Measurements from ENCODE around the gene PANX3.
"Not testable (repeated sequence)": the region's sequence is repeated elsewhere in the genome, so short reads cannot be mapped to it uniquely, and the experiment has no call there.

Gene PANX3

GRCh38 chr11:124600621-124601320 is 10.5 kb upstream of the PANX3 start:
- Mint-ChIP-seq H3K4me3 (no peak overlapping the region), H3K36me3 (no peaks in the 10 kb centered on the region), H3K27me3 (peaks cover 12% of the 10 kb centered on the region), H3K4me1 (peaks cover under 1% of the 10 kb centered on the region), H3K27ac (no peak overlapping the region), H3K9me3 (no peaks in the 10 kb centered on the region)
- no peak for DNase-seq (ENCODE audit: low spot score in 2 of 2)
- no peak for ATAC-seq (ENCODE audit: low read depth)

- no peak for DNase-seq (ENCODE audit: low spot score in 2 of 2)
- Mint-ChIP-seq H3K27ac (no peak overlapping the region), H3K9me3 (no peaks in the 10 kb centered on the region), H3K4me3 (no peak overlapping the region), H3K4me1 (peaks cover 2% of the 10 kb centered on the region), H3K36me3 (no peaks in the 10 kb centered on the region), H3K27me3 (peaks cover 12% of the 10 kb centered on the region)
- ATAC-seq (ENCODE audit: low read depth), result no peak
Measured at GRCh38 chr11:124602193-124602592, 9.0 kb upstream of the PANX3 start.

GRCh38 chr11:124602723-124603122 is 8.5 kb upstream of the PANX3 start:
- not testable (repeated sequence) for DNase-seq (ENCODE audit: low spot score in 2 of 2); H3K9me3 Mint-ChIP-seq; H3K27ac Mint-ChIP-seq; H3K36me3 Mint-ChIP-seq; H3K4me1 Mint-ChIP-seq; H3K4me3 Mint-ChIP-seq; ATAC-seq (ENCODE audit: low read depth)
- H3K27me3 Mint-ChIP-seq, result peaks cover 12% of the 10 kb centered on the region

GRCh38 chr11:124605719-124606118 is 5.5 kb upstream of the PANX3 start:
- Mint-ChIP-seq H3K27me3 (peaks cover 10% of the 10 kb centered on the region), H3K9me3 (no peaks in the 10 kb centered on the region), H3K27ac (no peak overlapping the region), H3K4me3 (no peak overlapping the region), H3K4me1 (peaks cover 2% of the 10 kb centered on the region), H3K36me3 (no peaks in the 10 kb centered on the region)
- ATAC-seq (ENCODE audit: low read depth) (no peak), DNase-seq (ENCODE audit: low spot score in 2 of 2) (no peak)

GRCh38 chr11:124608147-124608546 is 3.1 kb upstream of the PANX3 start:
- ATAC-seq (ENCODE audit: low read depth), result no peak
- Mint-ChIP-seq H3K36me3 (no peaks in the 10 kb centered on the region), H3K9me3 (no peaks in the 10 kb centered on the region), H3K27ac (no peak overlapping the region), H3K27me3 (peaks cover 2% of the 10 kb centered on the region), H3K4me1 (peaks cover 2% of the 10 kb centered on the region), H3K4me3 (no peak overlapping the region)
- no peak for DNase-seq (ENCODE audit: low spot score in 2 of 2)

- DNase-seq (ENCODE audit: low spot score in 2 of 2) (no peak), ATAC-seq (ENCODE audit: low read depth) (no peak)
- peaks cover 4% of the 10 kb centered on the region for H3K27me3 Mint-ChIP-seq
- H3K9me3 Mint-ChIP-seq, result no peaks in the 10 kb centered on the region
- peaks cover 2% of the 10 kb centered on the region for H3K4me1 Mint-ChIP-seq
- H3K36me3 Mint-ChIP-seq, result no peaks in the 10 kb centered on the region
- no peak overlapping the region for H3K4me3 Mint-ChIP-seq
- H3K27ac Mint-ChIP-seq, result no peak overlapping the region
Measured at GRCh38 chr11:124610295-124610694, 933 bp upstream of the PANX3 start.

- H3K27ac Mint-ChIP-seq, result no peak overlapping the region
Measured at GRCh38 chr11:124612045-124612444, 817 bp downstream of the PANX3 start.

GRCh38 chr11:124612567-124613246 is 1.5 kb downstream of the PANX3 start:
- Mint-ChIP-seq H3K27ac (no peak overlapping the region), H3K4me1 (no peaks in the 10 kb centered on the region), H3K36me3 (no peaks in the 10 kb centered on the region), H3K27me3 (peaks cover 7% of the 10 kb centered on the region), H3K9me3 (no peaks in the 10 kb centered on the region), H3K4me3 (no peak overlapping the region)
- DNase-seq (ENCODE audit: low spot score in 2 of 2) (no peak), ATAC-seq (ENCODE audit: low read depth) (no peak)

More at GRCh38 chr11:124612045-124612444, 817 bp downstream of the PANX3 start:
- ATAC-seq (ENCODE audit: low read depth) (no peak), DNase-seq (ENCODE audit: low spot score in 2 of 2) (no peak)
- Mint-ChIP-seq H3K27me3 (peaks cover 4% of the 10 kb centered on the region), H3K36me3 (no peaks in the 10 kb centered on the region), H3K9me3 (no peaks in the 10 kb centered on the region), H3K4me1 (no peaks in the 10 kb centered on the region), H3K4me3 (no peak overlapping the region)

GRCh38 chr11:124618863-124619262 is 7.6 kb downstream of the PANX3 start:
- Mint-ChIP-seq H3K4me3 (no peak overlapping the region), H3K36me3 (no peaks in the 10 kb centered on the region), H3K9me3 (no peaks in the 10 kb centered on the region), H3K27me3 (peaks cover 11% of the 10 kb centered on the region), H3K27ac (no peak overlapping the region), H3K4me1 (peaks cover 8% of the 10 kb centered on the region)
- ATAC-seq (ENCODE audit: low read depth), result no peak
- no peak for DNase-seq (ENCODE audit: low spot score in 2 of 2)

- Mint-ChIP-seq H3K27ac (peak within 1 kb of the TSS; percentile 89), H3K27me3 (peaks cover 7% of the 10 kb centered on the region), H3K4me3 (peak within 1 kb of the TSS; percentile 89), H3K4me1 (peaks cover 18% of the 10 kb centered on the region), H3K36me3 (peaks cover 14% of the 10 kb centered on the region), H3K9me3 (no peaks in the 10 kb centered on the region)
- peak; percentile 93 for ATAC-seq (ENCODE audit: low read depth)
- peak; percentile 53 to 56 for DNase-seq (ENCODE audit: low spot score in 2 of 2)
Measured at GRCh38 chr11:124622531-124623451, 11.6 kb downstream of the PANX3 start, which contains the start of gene TBRG1. Gene TBRG1, plus strand, starts transcription at chr11:124622864. Its CDS starts 220 bp downstream, at chr11:124623084.

- DNase-seq (ENCODE audit: low spot score in 2 of 2) (no peak), ATAC-seq (ENCODE audit: low read depth) (no peak)
- Mint-ChIP-seq H3K9me3 (no peaks in the 10 kb centered on the region), H3K36me3 (peaks cover 19% of the 10 kb centered on the region), H3K4me3 (peak overlapping the region; percentile 89), H3K27me3 (peaks cover 4% of the 10 kb centered on the region), H3K4me1 (peaks cover 18% of the 10 kb centered on the region), H3K27ac (peak overlapping the region; percentile 89)
Measured at GRCh38 chr11:124623861-124624525, 12.8 kb downstream of the PANX3 start.

- DNase-seq (ENCODE audit: low spot score in 2 of 2) (no peak), ATAC-seq (ENCODE audit: low read depth) (no peak)
- Mint-ChIP-seq H3K36me3 (peaks cover 22% of the 10 kb centered on the region), H3K27ac (peak overlapping the region; percentile 54), H3K4me3 (no peak overlapping the region), H3K4me1 (peaks cover 18% of the 10 kb centered on the region), H3K9me3 (no peaks in the 10 kb centered on the region), H3K27me3 (no peaks in the 10 kb centered on the region)
Measured at GRCh38 chr11:124625504-124626168, 14.4 kb downstream of the PANX3 start.

- H3K9me3 Mint-ChIP-seq, result no peaks in the 10 kb centered on the region
- ATAC-seq (ENCODE audit: low read depth) (no peak), DNase-seq (ENCODE audit: low spot score in 2 of 2) (no peak)
- no peak overlapping the region for H3K27ac Mint-ChIP-seq
- no peaks in the 10 kb centered on the region for H3K27me3 Mint-ChIP-seq
- H3K4me3 Mint-ChIP-seq, result no peak overlapping the region
- H3K4me1 Mint-ChIP-seq, result peaks cover 15% of the 10 kb centered on the region
- H3K36me3 Mint-ChIP-seq, result peaks cover 31% of the 10 kb centered on the region
Measured at GRCh38 chr11:124627546-124627945, 16.3 kb downstream of the PANX3 start.
